Measurements from ENCODE around the gene PLA2G4E.

The PLA2G4E gene

GRCh38 chr15:41932511-41933289, 88.1 kb downstream of the PLA2G4E start:
- no peak for DNase-seq

- DNase-seq = no peak
Observed at GRCh38 chr15:41932101-41932500, 88.7 kb downstream of the PLA2G4E start.
